GM19467 (cell line): ENCODE data around the gene CEP104.
"Not testable (repeated sequence)": the region's sequence is repeated elsewhere in the genome, so short reads cannot be mapped to it uniquely, and the experiment has no call there.

Experiments
- ATAC-seq: cut with Tn5 transposase; IDR thresholded peaks from one replicate; pipeline ENCODE4 v1.9.1; 2021; ENCODE audit warnings: mild to moderate bottlenecking, moderate library complexity; ENCODE audit not compliant: unreplicated experiment

CEP104 gene

DNA sequence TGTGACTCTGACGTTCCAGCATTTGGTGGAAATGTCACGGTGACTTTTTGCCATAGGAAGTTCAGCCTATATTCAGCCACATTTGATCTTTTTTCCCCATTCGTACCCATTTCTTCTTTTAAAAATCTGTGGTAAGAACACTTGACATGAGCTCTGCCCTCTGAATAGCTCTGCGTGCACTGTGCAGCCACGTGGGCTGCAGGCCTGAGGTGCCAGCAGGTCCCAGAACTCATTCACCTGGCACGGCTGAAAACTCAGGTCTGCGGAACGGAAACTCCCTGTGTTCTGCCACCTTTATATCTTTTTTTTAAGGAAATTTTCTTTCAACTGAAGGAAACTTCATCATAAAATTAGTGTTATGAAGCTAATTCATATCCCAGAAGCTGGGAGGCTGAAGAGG is 28.6 kb downstream of the CEP104 start:
- ATAC-seq: no peak

DNA sequence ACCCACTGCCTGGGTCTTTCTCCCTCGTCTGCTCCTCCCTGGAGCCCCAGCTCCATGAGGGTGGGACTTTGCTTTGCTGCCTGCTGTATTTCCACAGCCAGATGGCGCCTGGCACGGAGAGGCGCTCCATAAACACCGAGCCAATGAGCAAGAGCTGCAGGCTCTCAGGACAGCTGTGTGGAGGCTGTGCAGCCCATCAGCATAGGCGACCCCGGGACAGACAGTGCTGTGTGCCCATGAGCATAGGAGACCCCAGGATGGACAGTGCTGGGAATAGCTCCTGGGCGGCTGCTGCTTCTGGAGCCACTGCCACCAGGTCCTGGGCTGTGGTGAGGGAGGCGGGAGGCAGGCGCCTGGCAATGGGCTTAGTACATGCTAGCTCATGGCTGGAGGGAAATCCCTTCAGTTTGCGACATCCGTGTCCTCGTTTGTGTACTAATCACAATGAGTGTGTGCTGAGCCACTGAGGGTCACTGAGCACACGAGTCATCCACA is 29.2 kb downstream of the CEP104 start:
- no peak for ATAC-seq

DNA sequence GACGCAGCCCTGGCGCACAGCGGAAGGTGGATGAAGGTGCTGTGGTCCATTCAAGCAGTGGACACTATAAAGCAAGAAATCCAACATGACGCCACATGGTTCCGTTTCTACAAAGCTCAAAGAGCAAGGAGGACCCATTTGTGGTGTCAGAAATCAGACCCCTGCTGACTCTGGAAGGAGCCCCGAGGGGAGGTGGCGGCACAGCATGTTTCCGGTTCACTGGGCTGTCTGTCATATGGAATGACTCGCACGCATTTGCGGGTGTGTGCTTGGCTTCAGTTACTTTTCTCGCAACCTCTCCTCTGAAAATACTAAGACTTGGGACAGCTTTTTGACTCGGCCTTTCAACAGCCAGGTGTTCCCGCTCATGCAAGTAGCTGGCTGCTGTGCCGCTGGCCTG is 31.7 kb downstream of the CEP104 start:
- ATAC-seq: no peak

- no peak for ATAC-seq
Observed at GRCh38 chr1:3824650-3825049, 32.4 kb downstream of the CEP104 start.

- ATAC-seq: no peak
Observed at GRCh38 chr1:3822421-3822820, 34.6 kb downstream of the CEP104 start.

DNA sequence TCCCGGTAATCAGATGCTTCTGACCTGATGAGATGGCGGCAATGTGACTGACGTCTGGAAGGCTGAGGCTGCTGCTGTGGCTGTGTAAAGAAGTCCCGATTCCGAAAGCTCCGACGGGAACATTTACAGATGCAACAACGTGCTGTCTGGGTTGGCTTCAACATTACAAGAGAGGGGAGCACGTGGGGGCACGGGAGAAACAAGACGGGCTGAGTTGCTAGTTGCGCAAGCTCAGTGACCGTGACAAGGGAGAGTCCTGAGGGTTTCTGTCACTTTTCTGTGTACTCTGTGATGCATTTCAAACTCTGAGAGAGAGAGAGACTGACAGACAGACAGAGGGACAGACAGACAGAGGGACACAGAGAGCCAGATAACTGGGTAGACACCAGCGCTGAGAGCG is 35.1 kb downstream of the CEP104 start:
- no peak for ATAC-seq

- no peak for ATAC-seq
Observed at GRCh38 chr1:3821447-3821846, 35.6 kb downstream of the CEP104 start.

DNA sequence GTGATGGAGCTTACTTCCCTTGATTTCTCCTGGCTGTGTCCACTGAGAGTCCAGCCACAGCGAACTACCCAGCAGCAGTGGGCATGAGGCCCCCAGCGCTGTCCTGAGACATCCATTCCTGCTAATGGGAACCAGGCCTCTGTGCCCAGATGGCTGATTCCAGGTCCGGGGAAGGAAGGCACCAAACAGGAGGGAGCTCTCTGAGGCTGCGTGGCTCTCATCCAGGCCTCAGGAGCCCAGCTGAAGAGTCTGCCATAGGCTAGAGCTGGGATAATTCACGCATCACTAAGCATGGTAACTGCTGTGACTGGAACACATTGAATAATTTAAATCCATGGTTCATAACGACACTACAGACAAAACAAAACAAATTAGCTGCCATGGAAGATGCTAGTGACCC is 36.0 kb downstream of the CEP104 start:
- no peak for ATAC-seq

- ATAC-seq: no peak
Observed at GRCh38 chr1:3820316-3820715, 36.7 kb downstream of the CEP104 start.

GRCh38 chr1:3819771-3820200 is 37.2 kb downstream of the CEP104 start:
- no peak for ATAC-seq

GRCh38 chr1:3817821-3818597 is 39.0 kb downstream of the CEP104 start:
- no peak for ATAC-seq

GRCh38 chr1:3817138-3817740 is 39.8 kb downstream of the CEP104 start:
- no peak for ATAC-seq

DNA sequence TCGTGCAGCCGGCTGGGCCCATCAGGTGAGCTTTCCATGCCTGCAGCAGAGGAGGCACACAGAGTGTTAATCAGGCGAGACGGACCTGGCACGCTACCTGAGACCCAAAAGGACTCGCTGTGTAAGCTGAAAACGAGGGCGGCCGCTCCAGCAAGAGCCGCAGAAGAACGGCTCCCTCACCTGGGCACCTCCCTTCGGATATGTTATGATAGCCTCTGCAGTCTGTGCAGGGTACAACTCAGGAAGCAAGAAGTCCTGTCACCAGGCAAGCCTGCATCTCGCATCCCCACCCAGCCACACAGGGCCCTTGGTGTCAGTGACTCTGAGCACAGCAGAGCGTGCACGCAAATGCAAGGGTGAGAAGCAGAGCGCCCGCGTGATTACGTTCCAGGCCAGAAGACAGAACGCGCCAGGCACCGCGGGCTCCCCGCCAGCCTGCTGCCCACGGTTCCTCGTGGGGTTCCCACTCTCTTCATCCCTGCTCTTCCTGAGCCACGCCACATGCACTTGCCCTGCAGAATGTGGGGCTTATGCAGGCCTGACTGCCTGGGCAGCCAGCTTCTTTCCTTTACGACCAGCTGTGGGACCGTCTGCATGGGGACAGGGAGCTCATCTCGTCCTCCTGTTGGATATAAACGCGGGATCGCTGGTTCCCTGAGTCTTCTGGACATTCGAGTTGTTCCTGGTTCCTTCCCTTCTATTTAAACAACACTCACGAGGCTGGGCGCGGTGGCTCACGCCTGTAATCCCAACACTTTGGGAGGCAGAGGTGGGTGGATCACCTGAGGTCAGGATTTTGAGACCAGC is 40.5 kb downstream of the CEP104 start:
- no peak for ATAC-seq

DNA sequence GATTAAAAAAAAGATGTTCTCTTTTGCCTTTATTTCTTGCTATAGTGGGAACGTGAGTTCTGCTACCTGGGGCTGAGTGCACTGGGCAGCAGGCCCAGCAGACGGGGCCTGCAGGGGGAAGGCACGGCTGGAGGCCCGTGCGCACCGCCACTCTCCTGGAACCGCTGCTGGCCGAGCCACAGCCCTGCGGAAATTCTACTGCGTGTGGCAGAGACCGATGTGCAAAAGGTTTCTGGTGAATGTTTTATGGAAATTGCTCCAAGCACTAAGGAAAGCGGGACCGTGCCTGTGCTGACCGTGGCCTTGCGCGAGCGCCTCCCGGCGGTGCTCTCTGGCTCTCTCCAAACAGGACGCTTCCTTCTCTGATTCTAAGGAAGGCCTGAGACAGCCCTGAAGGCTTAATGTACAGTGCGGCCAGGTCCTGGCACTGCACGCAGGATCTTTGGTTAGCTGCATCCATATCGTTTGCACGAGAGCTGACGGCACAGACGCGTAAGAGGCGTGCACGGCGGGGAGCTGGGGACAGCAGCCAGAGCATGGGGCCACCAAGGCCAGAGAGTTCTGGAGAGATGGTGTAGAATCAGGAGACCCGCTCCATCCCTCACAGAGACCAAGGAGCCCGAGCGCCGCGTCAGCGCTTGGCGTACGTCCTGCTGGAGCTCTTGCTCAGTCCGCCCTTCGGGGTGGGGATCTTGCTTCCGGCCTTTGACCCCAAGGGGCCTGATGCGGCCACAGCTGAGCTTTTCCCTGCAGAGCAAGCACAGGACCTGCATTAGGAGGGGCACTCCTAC is 42.0 kb downstream of the CEP104 start:
- ATAC-seq: no peak

GRCh38 chr1:3814065-3814464 is 42.9 kb downstream of the CEP104 start:
- ATAC-seq: no peak

- no peak for ATAC-seq
Observed at GRCh38 chr1:3811595-3811911, 45.5 kb downstream of the CEP104 start.

GRCh38 chr1:3810149-3810761 is 46.8 kb downstream of the CEP104 start:
- not testable (repeated sequence) for ATAC-seq

GRCh38 chr1:3809680-3810079 is 47.3 kb downstream of the CEP104 start:
- no peak for ATAC-seq

- ATAC-seq: no peak
Observed at GRCh38 chr1:3807769-3808168, 49.2 kb downstream of the CEP104 start.

DNA sequence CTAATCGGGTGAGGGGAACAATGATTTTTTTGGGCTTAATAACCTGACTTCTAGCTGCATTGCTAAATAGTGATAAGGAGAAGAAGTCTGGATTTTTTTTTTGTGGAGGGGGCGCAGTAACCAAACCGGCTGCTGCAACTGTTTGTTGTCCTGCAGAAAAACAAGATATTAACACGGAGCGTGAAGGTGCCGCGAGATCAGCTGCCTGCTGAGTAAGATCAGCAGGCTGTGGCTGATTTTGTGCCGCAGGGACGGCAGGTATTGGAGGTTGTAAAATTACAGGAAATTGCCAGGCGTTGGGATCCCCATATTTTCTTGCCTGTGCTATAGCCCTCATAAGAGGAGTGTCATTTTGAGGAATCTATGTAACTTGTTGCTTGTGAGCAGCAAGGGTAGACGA is 52.0 kb downstream of the CEP104 start:
- no peak for ATAC-seq

GRCh38 chr1:3804627-3804944 is 52.4 kb downstream of the CEP104 start:
- ATAC-seq: not testable (repeated sequence)
